BLaER1 treated with 17β-estradiol and CSF1 and Interleukin-3, amounts not matched to agents 10 nM and 100 nM (cell line): Measurements from ENCODE around the gene PRSS48.
"Not testable (repeated sequence)": the region's sequence is repeated elsewhere in the genome, so short reads cannot be mapped to it uniquely, and the experiment has no call there.

Experiments used
- H3K27ac ChIP-seq, 11 experiments: shearing (Covaris generic); formaldehyde crosslinking; 2 replicates each; pipeline ENCODE4 v1.8.1; 2022
- H3K27me3 ChIP-seq, 11 experiments: shearing (Covaris generic); formaldehyde crosslinking; 2 replicates each; pipeline ENCODE4 v1.8.1; 2022
- H3K36me3 ChIP-seq, 11 experiments: shearing (Covaris generic); formaldehyde crosslinking; 2 replicates each; pipeline ENCODE4 v1.8.1; 2022
- H3K4me1 ChIP-seq, 10 experiments: shearing (Covaris generic); formaldehyde crosslinking; 2 replicates each; pipeline ENCODE4 v1.8.1; 2022
- H3K4me2 ChIP-seq, 11 experiments: shearing (Covaris generic); formaldehyde crosslinking; 2 replicates each; pipeline ENCODE4 v1.8.1; 2022
- H3K4me3 ChIP-seq, 10 experiments: shearing (Covaris generic); formaldehyde crosslinking; 2 replicates each; pipeline ENCODE4 v1.8.1; 2022
- H3K9ac ChIP-seq, 11 experiments: shearing (Covaris generic); formaldehyde crosslinking; 2 replicates each; pipeline ENCODE4 v1.8.1; 2022
- H3K9me3 ChIP-seq, 11 experiments: shearing (Covaris generic); formaldehyde crosslinking; replicated peaks in 1 of 11; 2 replicates each; pipeline ENCODE4 v1.8.1; 2022
- H4K20me1 ChIP-seq, 11 experiments: shearing (Covaris generic); formaldehyde crosslinking; 2 replicates each; pipeline ENCODE4 v1.8.1; 2022
- Cebpa-rat ChIP-seq, 11 experiments: shearing (Covaris generic); IDR thresholded peaks; 2 replicates each; pipeline ENCODE4 v1.8.1; 2022

The PRSS48 gene

DNA sequence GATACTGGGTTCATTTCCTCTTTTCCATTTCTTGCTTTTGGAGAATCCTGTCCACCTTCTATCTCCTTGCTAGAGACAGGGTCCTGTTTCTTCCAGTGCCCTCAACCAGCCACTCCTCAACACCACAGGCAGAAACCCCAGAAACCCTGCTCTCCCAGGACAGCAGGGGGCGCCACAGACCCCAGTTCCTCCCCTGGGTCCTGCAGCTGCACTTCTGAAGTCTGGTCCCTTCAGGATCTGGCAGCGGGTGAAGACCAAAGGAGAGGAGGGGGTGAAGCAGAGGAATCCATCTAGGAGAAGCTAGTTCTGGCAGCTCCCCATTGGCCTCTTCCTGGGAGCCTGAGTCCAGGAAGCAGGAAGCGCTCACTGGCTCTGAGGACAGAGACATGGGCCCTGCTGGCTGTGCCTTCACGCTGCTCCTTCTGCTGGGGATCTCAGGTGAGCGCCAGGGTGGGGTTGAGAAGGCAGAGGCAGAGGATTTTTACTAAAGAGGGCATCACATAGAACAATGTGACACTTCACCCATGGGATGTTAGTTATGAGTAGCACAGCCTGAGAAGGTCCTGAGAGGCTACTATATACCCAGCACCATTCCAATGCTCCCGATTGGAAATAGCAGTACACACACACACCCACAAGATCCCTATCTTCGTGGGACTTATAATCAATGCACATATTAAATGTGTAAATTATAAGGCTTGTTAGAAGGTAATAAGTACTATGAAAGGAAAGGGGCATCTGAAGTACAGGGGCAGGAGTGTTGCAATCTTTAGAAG is at the start of gene PRSS48:
Gene PRSS48 (plus strand): TSS at position 375 of the 776 bp plus-strand sequence. CDS start 12 bp downstream, at position 387.
- no peaks in the 10 kb centered on the region for H3K27me3 ChIP-seq
- H3K4me3 ChIP-seq, result no peak within 1 kb of the TSS
- H3K4me1 ChIP-seq, result no peaks in the 10 kb centered on the region
- H4K20me1 ChIP-seq, result no peaks in the 10 kb centered on the region
- no peak within 1 kb of the TSS for H3K9ac ChIP-seq
- no peak for TF ChIP-seq Cebpa-rat (IDR thresholded peaks at IDR 0.05)
- H3K36me3 ChIP-seq, result no peaks in the 10 kb centered on the region
- H3K4me2 ChIP-seq, result no peak within 1 kb of the TSS
- no peak within 1 kb of the TSS for H3K27ac ChIP-seq
- no peaks in the 10 kb centered on the region for H3K9me3 ChIP-seq

- Histone ChIP-seq H3K27me3 (no peaks in the 10 kb centered on the region), H3K9me3 (no peaks in the 10 kb centered on the region), H3K9ac (no peak overlapping the region), H3K4me3 (no peak overlapping the region), H3K4me2 (no peak overlapping the region), H4K20me1 (no peaks in the 10 kb centered on the region), H3K4me1 (no peaks in the 10 kb centered on the region), H3K27ac (no peak overlapping the region), H3K36me3 (no peaks in the 10 kb centered on the region)
- TF ChIP-seq Cebpa-rat (IDR thresholded peaks at IDR 0.05), result no peak
These were observed 49.8 kb upstream of the PRSS48 start for GRCh38 chr4:151227172-151227571.

DNA sequence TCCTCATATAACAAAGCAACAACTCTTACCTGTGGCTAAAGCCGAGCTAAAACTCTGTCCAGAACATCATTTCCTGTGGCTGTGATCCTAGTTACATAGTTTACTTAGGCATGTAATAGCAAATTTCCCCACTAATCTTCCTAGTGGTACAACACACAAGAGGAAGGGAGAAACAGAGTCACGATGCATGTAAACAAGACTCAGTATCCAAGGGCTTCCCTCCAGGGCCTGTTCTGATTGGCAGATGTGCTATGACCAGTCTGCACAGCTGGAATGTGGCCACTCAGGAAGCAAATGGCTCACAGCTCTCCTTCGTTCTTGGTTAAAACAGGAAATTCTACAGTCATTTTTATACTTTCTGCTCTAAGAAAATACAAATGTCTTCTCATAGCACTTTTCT is 49.2 kb upstream of the PRSS48 start:
- Histone ChIP-seq H3K27ac (no peak overlapping the region), H3K4me1 (no peaks in the 10 kb centered on the region), H3K4me2 (no peak overlapping the region), H3K4me3 (no peak overlapping the region), H3K9me3 (no peaks in the 10 kb centered on the region), H3K27me3 (no peaks in the 10 kb centered on the region), H3K9ac (no peak overlapping the region), H4K20me1 (no peaks in the 10 kb centered on the region), H3K36me3 (no peaks in the 10 kb centered on the region)
- no peak for TF ChIP-seq Cebpa-rat (IDR thresholded peaks at IDR 0.05)

- Histone ChIP-seq H3K9ac (no peak overlapping the region), H3K4me2 (no peak overlapping the region), H3K9me3 (no peaks in the 10 kb centered on the region), H3K4me3 (no peak overlapping the region), H4K20me1 (no peaks in the 10 kb centered on the region), H3K27me3 (no peaks in the 10 kb centered on the region), H3K36me3 (no peaks in the 10 kb centered on the region), H3K4me1 (no peaks in the 10 kb centered on the region), H3K27ac (no peak overlapping the region)
- TF ChIP-seq Cebpa-rat (IDR thresholded peaks at IDR 0.05), result no peak
These were observed 48.5 kb upstream of the PRSS48 start for GRCh38 chr4:151228189-151229119.

DNA sequence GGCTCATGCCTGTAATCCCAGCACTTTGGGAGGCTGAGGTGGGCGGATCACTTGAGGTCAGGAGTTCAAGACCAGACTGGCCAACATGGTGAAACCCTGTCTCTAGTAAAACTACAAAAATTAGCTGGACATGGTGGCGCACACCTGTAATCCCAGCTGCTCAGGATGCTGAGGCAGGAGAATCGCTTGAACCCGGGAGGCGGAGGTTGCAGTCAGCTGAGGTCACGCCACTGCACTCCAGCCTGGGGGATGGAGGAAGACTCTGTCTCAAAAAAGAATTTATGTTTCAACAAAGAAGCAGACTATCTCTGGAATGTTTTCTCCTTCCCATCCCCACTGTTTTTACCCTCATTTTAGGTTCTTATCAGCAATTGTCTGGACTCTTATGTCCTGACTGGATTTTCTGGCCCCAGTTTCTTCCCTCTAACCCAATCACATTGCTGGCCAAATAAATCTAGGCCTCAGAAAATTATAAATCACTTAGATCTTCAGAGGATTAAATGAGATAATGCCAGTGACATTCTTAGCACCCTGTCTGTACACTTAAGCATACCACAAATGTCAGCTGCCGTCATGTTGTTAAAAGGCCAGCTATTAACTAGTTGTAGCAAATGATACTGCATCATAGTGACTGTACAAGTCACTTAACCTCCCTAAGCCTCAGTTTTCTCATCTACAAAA is 44.9 kb upstream of the PRSS48 start:
- Histone ChIP-seq H3K4me1 (no peaks in the 10 kb centered on the region), H3K4me3 (no peak overlapping the region), H3K27ac (no peak overlapping the region), H3K9ac (no peak overlapping the region), H3K36me3 (no peaks in the 10 kb centered on the region), H3K4me2 (no peak overlapping the region), H4K20me1 (no peaks in the 10 kb centered on the region), H3K27me3 (no peaks in the 10 kb centered on the region), H3K9me3 (peaks cover 5 to 14% (median 8%) of the 10 kb centered on the region in 11 experiments; a peak in 20 of 22 replicates)
- no peak for TF ChIP-seq Cebpa-rat (IDR thresholded peaks at IDR 0.05)

GRCh38 chr4:151233600-151233999 is 43.4 kb upstream of the PRSS48 start:
- Histone ChIP-seq H3K9ac (no peak overlapping the region), H3K27ac (no peak overlapping the region), H3K36me3 (no peaks in the 10 kb centered on the region), H3K27me3 (no peaks in the 10 kb centered on the region), H3K4me2 (no peak overlapping the region), H3K9me3 (peaks cover 5 to 14% (median 8%) of the 10 kb centered on the region in 11 experiments; a peak in 20 of 22 replicates), H3K4me1 (no peaks in the 10 kb centered on the region), H3K4me3 (no peak overlapping the region), H4K20me1 (no peaks in the 10 kb centered on the region)
- no peak for TF ChIP-seq Cebpa-rat (IDR thresholded peaks at IDR 0.05)

DNA sequence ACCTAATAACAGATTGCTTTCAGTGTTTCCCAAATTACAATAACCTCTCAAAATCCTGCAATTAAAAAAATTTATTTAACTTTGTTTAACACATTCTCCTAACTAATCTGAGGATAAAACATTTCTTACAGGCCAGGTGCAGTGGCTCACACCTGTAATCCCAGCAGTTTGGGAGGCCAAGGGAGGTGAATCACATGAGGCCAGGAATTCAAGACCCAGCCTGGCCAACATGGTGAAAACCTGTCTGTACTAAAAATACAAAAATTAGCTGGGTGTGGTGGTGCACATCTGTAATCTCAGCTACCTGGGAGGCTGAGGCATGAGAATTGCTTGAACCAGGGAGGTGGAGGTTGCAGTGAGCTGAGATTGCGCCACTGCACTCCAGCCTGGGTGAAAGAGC is 41.6 kb upstream of the PRSS48 start:
- not testable (repeated sequence) for H3K4me1 ChIP-seq, H3K27ac ChIP-seq, H3K27me3 ChIP-seq, H3K9ac ChIP-seq, H3K4me2 ChIP-seq, H3K4me3 ChIP-seq, H4K20me1 ChIP-seq, H3K36me3 ChIP-seq
- peaks cover 5 to 14% (median 8%) of the 10 kb centered on the region in 11 experiments; a peak in 20 of 22 replicates for H3K9me3 ChIP-seq

DNA sequence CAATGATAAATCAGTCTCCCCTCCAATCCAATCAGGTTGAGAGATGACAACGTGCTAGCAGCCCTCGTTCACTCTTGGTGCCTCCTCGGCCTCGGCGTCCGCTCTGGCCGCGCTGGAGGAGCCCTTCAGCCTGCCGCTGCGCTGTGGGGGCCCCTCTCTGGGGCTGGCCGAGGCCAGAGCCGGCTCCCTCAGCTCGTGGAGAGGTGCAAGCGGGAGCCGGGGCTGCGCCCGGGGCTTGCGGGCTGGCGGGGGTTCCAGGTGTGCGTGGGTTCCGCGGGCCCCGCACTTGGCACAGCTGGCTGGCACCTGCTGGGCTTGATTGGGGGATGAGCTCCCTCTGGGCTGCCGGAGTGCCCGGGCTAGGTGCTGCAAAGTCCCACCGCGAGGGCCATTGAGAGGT is 40.9 kb upstream of the PRSS48 start:
- Histone ChIP-seq H3K9ac (no peak overlapping the region), H3K4me1 (no peaks in the 10 kb centered on the region), H4K20me1 (no peaks in the 10 kb centered on the region), H3K9me3 (peaks cover 5 to 14% (median 8%) of the 10 kb centered on the region in 11 experiments; a peak in 20 of 22 replicates), H3K27me3 (no peaks in the 10 kb centered on the region), H3K4me3 (no peak overlapping the region), H3K4me2 (no peak overlapping the region), H3K27ac (no peak overlapping the region), H3K36me3 (no peaks in the 10 kb centered on the region)
- TF ChIP-seq Cebpa-rat (IDR thresholded peaks at IDR 0.05), result no peak

DNA sequence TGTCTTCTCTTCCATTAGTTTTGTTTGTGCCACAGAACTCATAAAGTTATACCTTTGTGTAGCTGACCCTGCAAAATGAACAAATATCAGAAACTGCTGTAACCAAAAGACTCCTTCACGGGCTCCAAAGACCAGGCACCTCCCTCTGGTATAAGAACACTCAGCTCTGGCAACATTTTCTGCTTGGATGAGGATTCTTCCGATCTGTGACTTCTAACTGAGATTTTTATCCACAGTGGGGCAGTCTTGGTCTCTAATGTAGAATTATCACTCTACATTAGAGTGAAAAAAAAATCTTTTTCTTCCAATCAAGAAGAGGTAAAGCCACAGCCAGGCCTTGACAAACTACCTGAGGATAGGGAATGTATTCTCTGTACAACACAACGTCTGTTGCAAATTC is 38.5 kb upstream of the PRSS48 start:
- no peaks in the 10 kb centered on the region for H3K4me1 ChIP-seq
- H3K4me3 ChIP-seq, result no peak overlapping the region
- TF ChIP-seq Cebpa-rat (IDR thresholded peaks at IDR 0.05), result no peak
- no peak overlapping the region for H3K27ac ChIP-seq
- no peaks in the 10 kb centered on the region for H3K36me3 ChIP-seq
- no peaks in the 10 kb centered on the region for H3K27me3 ChIP-seq
- H3K9ac ChIP-seq, result no peak overlapping the region
- H3K9me3 ChIP-seq, result peaks cover 5 to 14% (median 8%) of the 10 kb centered on the region in 11 experiments; a peak in 20 of 22 replicates
- no peak overlapping the region for H3K4me2 ChIP-seq
- no peaks in the 10 kb centered on the region for H4K20me1 ChIP-seq
